OCI-LY7 (cell line): ENCODE data around the gene C2. TPM values are rescaled to one million over a fixed set of nuclear protein-coding genes. Genes with fewer than 3 reads are reported as not detected.

Experiments used
- BruUV-seq: library from RNA; stranded (reverse); fragments of 400-500 nt; replicated peaks from 2 replicates; lab custom pipeline; 2021; lab: Mats Ljungman, UMichigan
- CTCF ChIA-PET: fragments of 300-600 bp; sonication (Branson Sonifier 250); formaldehyde crosslinking; loops from one replicate; lab custom pipeline; 2022; ENCODE audit warnings: antibody characterized with exemption; ENCODE audit not compliant: unreplicated experiment; lab: Charles Lee
- POLR2A ChIA-PET: fragments of 300-600 bp; sonication (Branson Sonifier 250); formaldehyde crosslinking; loops from one replicate; lab custom pipeline; 2022; ENCODE audit warnings: antibody characterized with exemption; lab: Charles Lee
- DNase-seq: peaks from one replicate; pipeline ENCODE4 v3.0.0-alpha.2; 2015; ENCODE audit warnings: low spot score
- H2AFZ ChIP-seq: fragments of 200-600 bp; sonication (generic), shearing (Covaris generic); 2 replicates; pipeline ENCODE4 v1.6.1; 2014; ENCODE audit warnings: mild to moderate bottlenecking, antibody characterized with exemption, low read length, moderate library complexity
- H3K27ac ChIP-seq: fragments of 200-600 bp; sonication (generic); 2 replicates; pipeline ENCODE4 v1.5.1; 2014; ENCODE audit warnings: mixed run types, low read depth, mild to moderate bottlenecking, moderate library complexity, low read length, inconsistent platforms; ENCODE audit not compliant: poor library complexity, severe bottlenecking
- H3K36me3 ChIP-seq: fragments of 200-600 bp; sonication (generic); 2 replicates; pipeline ENCODE4 v1.6.1; 2014; ENCODE audit warnings: mild to moderate bottlenecking, antibody characterized with exemption, low read length, moderate library complexity, mixed read lengths; ENCODE audit not compliant: insufficient read depth
- H3K4me1 ChIP-seq: fragments of 200-600 bp; sonication (generic); 2 replicates; pipeline ENCODE4 v1.5.1; 2014; ENCODE audit warnings: mild to moderate bottlenecking, low read length; ENCODE audit not compliant: insufficient read depth, poor library complexity, severe bottlenecking
- H3K4me2 ChIP-seq: fragments of 200-600 bp; sonication (generic); 2 replicates; pipeline ENCODE4 v1.6.1; 2014; ENCODE audit warnings: mild to moderate bottlenecking, low read length
- H3K4me3 ChIP-seq: fragments of 200-600 bp; sonication (generic); 2 replicates; pipeline ENCODE4 v1.5.1; 2014; ENCODE audit warnings: mild to moderate bottlenecking, low read depth, low read length; ENCODE audit not compliant: poor library complexity, severe bottlenecking
- H3K79me2 ChIP-seq: fragments of 200-600 bp; sonication (generic); 2 replicates; pipeline ENCODE4 v1.6.1; 2016; ENCODE audit warnings: low read depth, mild to moderate bottlenecking, low read length, moderate library complexity, mixed read lengths; ENCODE audit not compliant: insufficient read depth
- H3K9me2 ChIP-seq: fragments of 200-600 bp; sonication (generic); 2 replicates; pipeline ENCODE4 v1.6.1; 2016; ENCODE audit warnings: mild to moderate bottlenecking, low read length, mixed read lengths; ENCODE audit not compliant: insufficient read depth
- H3K9me3 ChIP-seq: fragments of 200-600 bp; sonication (generic); 2 replicates; pipeline ENCODE4 v1.6.1; 2014; ENCODE audit warnings: mild to moderate bottlenecking, mixed run types, low read length, mixed read lengths
- H4K20me1 ChIP-seq: fragments of 200-600 bp; sonication (generic); 2 replicates; pipeline ENCODE4 v1.6.1; 2014; ENCODE audit warnings: mild to moderate bottlenecking, antibody characterized with exemption, low read length, moderate library complexity, mixed read lengths; ENCODE audit not compliant: insufficient read depth
- CTCF ChIP-seq: fragments of 200-600 bp; sonication (generic); conservative IDR thresholded peaks from 2 replicates; pipeline ENCODE4 v1.5.1; 2014; ENCODE audit warnings: mild to moderate bottlenecking, antibody characterized with exemption, low read length, moderate library complexity, mixed read lengths
- EZH2phosphoT487 ChIP-seq: fragments of 200-600 bp; sonication (generic); IDR thresholded peaks from 2 replicates; pipeline ENCODE4 v1.6.1; 2018; ENCODE audit warnings: low read depth, borderline replicate concordance, mild to moderate bottlenecking, mixed run types, antibody characterized with exemption, low read length, moderate library complexity, mixed read lengths
- intact Hi-C: fragments of 100-400 bp; cut with micrococcal nuclease; formaldehyde crosslinking; loops from one replicate; pipeline ENCODE4 v1.10.0; 2022; ENCODE audit not compliant: unreplicated experiment
- total RNA-seq, 2 experiments: library from RNA; depleted of rRNA in 1 of 2; stranded (reverse); fragments of >200 nt in 1 of 2; shearing (Covaris generic) in 1 of 2; gene quantifications; 2 replicates each; pipeline ENCODE4 v1.2.3, GENCODE V29; 2014 to 2022

C2 gene
- total RNA-seq, 2 experiments from 2014 or later = 3.4 to 4.4 TPM

- Histone ChIP-seq H3K79me2 (no peaks in the 10 kb centered on the region), H3K9me3 (no peaks in the 10 kb centered on the region), H3K9me2 (no peaks in the 10 kb centered on the region), H2AFZ (no peak overlapping the region), H3K4me1 (peaks cover 8% of the 10 kb centered on the region), H4K20me1 (no peaks in the 10 kb centered on the region), H3K36me3 (peaks cover 47% of the 10 kb centered on the region), H3K4me2 (no peak overlapping the region), H3K27ac (no peak overlapping the region), H3K4me3 (no peak overlapping the region)
- ChIA-PET CTCF (no interaction called here), POLR2A (no interaction called here)
- DNase-seq = no peak
- TF ChIP-seq CTCF (no peak), EZH2phosphoT487 (no peak)
- intact Hi-C loops = no loop called here
- no TSS peak for BruUV-seq
These were observed 48.4 kb upstream of the C2 start for GRCh38 chr6:31879143-31879542.

GRCh38 chr6:31879901-31880300 is 47.6 kb upstream of the C2 start:
- peaks cover 54% of the 10 kb centered on the region for H3K36me3 ChIP-seq
- H4K20me1 ChIP-seq = no peaks in the 10 kb centered on the region
- BruUV-seq = TSS peak; percentile 95
- H2AFZ ChIP-seq = no peak overlapping the region
- TF ChIP-seq CTCF = no peak
- no peak for TF ChIP-seq EZH2phosphoT487
- intact Hi-C loops = no loop called here
- H3K79me2 ChIP-seq = no peaks in the 10 kb centered on the region
- H3K4me1 ChIP-seq = peaks cover under 1% of the 10 kb centered on the region
- H3K4me3 ChIP-seq = no peak overlapping the region
- no peaks in the 10 kb centered on the region for H3K9me2 ChIP-seq
- CTCF ChIA-PET = no interaction called here
- H3K9me3 ChIP-seq = no peaks in the 10 kb centered on the region
- no peak for DNase-seq
- H3K27ac ChIP-seq = no peak overlapping the region
- no peak overlapping the region for H3K4me2 ChIP-seq
- POLR2A ChIA-PET = no interaction called here

DNA sequence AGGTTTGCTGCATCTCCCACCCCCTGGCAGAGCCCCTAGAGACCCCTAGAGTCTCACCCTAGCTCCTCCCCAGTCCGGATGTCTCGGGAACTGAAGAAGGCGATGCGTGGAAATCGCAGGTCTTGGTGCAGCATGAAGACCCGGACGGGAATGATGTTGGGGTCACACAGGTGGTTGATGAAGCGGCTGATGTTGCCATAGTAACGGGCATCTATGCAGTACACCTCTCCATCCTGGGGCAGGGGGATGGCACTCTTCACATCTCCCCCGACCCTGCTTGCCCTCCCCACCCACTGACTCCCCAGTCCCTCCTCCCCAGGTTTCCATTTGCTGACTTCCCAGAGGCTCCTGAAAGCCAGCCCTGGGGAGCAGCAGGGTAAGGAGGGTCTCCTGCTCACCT is 46.9 kb upstream of the C2 start:
- Histone ChIP-seq H3K27ac (no peak overlapping the region), H2AFZ (no peak overlapping the region), H4K20me1 (no peaks in the 10 kb centered on the region), H3K9me3 (no peaks in the 10 kb centered on the region), H3K9me2 (no peaks in the 10 kb centered on the region), H3K4me1 (no peaks in the 10 kb centered on the region), H3K4me3 (no peak overlapping the region), H3K4me2 (no peak overlapping the region), H3K36me3 (peaks cover 61% of the 10 kb centered on the region), H3K79me2 (no peaks in the 10 kb centered on the region)
- intact Hi-C loops = no loop called here
- TF ChIP-seq EZH2phosphoT487 (no peak), CTCF (no peak)
- CTCF ChIA-PET = no interaction called here
- BruUV-seq = no TSS peak
- DNase-seq = no peak
- POLR2A ChIA-PET = no interaction called here
